Measurements from ENCODE around the gene ITCH. TPM values are rescaled to one million over a fixed set of nuclear protein-coding genes. Genes with fewer than 3 reads are reported as not detected.
A peak's percentile ranks its signal among the peaks of the same experiment; 100 is the strongest.

The ITCH gene
- total RNA-seq, 1 experiment from 2014 or later, result 138 TPM

DNA sequence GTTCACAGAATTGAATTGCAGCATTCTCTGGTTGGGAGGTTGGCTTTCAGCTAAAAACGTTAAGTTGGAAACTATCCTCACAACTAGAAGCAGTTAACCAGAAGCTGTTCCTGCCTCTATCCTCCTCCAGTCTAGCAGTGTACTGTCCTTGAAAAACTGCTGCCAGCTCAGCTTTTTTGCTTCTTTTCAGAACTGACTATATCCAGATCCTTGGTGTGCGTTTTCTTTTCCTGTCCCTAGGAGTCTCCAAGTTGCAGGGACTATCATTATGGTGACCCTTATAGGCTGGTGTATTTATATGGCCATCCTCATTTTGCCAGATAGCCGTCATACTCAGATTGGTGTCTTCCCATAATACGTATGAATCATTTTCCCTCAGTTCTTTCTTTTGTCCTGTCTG, 5.5 kb downstream of the ITCH start:
- Histone ChIP-seq H3K9me3 (no peaks in the 10 kb centered on the region), H3K4me3 (ENCODE audit: low read depth, low read length) (no peak overlapping the region), H3K27me3 (replicated peaks; ENCODE audit: control insufficient read depth, insufficient read depth, low read length) (no peaks in the 10 kb centered on the region), H3K36me3 (ENCODE audit: control insufficient read depth, insufficient read depth, low read length) (peaks cover 8% of the 10 kb centered on the region), H3K4me1 (peaks cover 12% of the 10 kb centered on the region; the same call in 1 of the 2 replicates)
- TF ChIP-seq, protein P1, sequence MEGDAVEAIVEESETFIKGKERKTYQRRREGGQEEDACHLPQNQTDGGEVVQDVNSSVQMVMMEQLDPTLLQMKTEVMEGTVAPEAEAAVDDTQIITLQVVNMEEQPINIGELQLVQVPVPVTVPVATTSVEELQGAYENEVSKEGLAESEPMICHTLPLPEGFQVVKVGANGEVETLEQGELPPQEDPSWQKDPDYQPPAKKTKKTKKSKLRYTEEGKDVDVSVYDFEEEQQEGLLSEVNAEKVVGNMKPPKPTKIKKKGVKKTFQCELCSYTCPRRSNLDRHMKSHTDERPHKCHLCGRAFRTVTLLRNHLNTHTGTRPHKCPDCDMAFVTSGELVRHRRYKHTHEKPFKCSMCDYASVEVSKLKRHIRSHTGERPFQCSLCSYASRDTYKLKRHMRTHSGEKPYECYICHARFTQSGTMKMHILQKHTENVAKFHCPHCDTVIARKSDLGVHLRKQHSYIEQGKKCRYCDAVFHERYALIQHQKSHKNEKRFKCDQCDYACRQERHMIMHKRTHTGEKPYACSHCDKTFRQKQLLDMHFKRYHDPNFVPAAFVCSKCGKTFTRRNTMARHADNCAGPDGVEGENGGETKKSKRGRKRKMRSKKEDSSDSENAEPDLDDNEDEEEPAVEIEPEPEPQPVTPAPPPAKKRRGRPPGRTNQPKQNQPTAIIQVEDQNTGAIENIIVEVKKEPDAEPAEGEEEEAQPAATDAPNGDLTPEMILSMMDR (IDR thresholded peaks at IDR 0.05; ENCODE audit: insufficient read depth in 1 of 2, low read depth in 1 of 2, low read length in 1 of 2, severe bottlenecking in 1 of 2, unreplicated experiment in 1 of 2), result no peak
- no peak overlapping the region for H3K4me3 Mint-ChIP-seq (ENCODE audit: unreplicated experiment)
- peaks cover 78% of the 10 kb centered on the region for H3K36me3 Mint-ChIP-seq (ENCODE audit: insufficient read depth, unreplicated experiment)
- H3K27ac Mint-ChIP-seq (ENCODE audit: unreplicated experiment), result peak overlapping the region; percentile 33
- intact Hi-C loops (cut with micrococcal nuclease; ENCODE audit: unreplicated experiment), result no loop called here
- no peaks in the 10 kb centered on the region for H3K27me3 Mint-ChIP-seq (ENCODE audit: insufficient read depth, unreplicated experiment)
- BruUV-seq (replicated peaks), result no TSS peak
- H3K9me3 Mint-ChIP-seq (ENCODE audit: unreplicated experiment), result no peaks in the 10 kb centered on the region
- peak in 1 of 2 experiments; percentile 32 for DNase-seq
- H3K4me1 Mint-ChIP-seq (ENCODE audit: low read depth, unreplicated experiment), result peaks cover 28% of the 10 kb centered on the region
- POLR2A ChIA-PET, result no interaction called here
- CTCF ChIA-PET, result interaction anchor here (0.6 to 1.4 kb wide), 2 partner anchors 56 to 726 kb away, joined by 3 to 5 read pairs; no protein-coding TSS in a partner anchor

DNA sequence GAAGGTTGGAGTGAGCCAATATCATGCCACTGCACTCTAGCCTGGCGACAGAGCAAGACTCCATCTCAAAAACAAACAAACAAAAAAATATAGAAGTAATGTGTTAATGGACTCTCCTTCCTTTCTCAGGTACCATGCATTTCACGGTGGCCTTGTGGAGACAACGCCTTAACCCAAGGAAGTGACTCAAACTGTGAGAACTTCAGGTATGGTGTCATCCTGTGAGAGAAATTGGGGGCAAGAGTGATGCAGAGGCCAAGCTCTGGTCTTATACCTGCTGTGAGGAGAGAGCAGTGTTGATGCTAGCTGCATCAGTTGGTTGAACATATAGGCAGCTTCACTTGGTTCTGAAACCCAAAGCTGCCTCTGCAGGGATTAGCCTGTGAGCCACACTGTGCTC, 6.2 kb downstream of the ITCH start:
- no TSS peak for BruUV-seq (replicated peaks)
- intact Hi-C loops (cut with micrococcal nuclease; ENCODE audit: unreplicated experiment), result no loop called here
- Mint-ChIP-seq H3K9me3 (ENCODE audit: unreplicated experiment) (no peaks in the 10 kb centered on the region), H3K4me1 (ENCODE audit: low read depth, unreplicated experiment) (peaks cover 28% of the 10 kb centered on the region), H3K4me3 (ENCODE audit: unreplicated experiment) (no peak overlapping the region), H3K27me3 (ENCODE audit: insufficient read depth, unreplicated experiment) (no peaks in the 10 kb centered on the region), H3K27ac (ENCODE audit: unreplicated experiment) (peak overlapping the region; percentile 33), H3K36me3 (ENCODE audit: insufficient read depth, unreplicated experiment) (peaks cover 78% of the 10 kb centered on the region)
- ChIA-PET CTCF (interaction anchor here (1.4 kb wide), 1 partner anchor 57 kb away, joined by 5 read pairs; no protein-coding TSS in a partner anchor), POLR2A (no interaction called here)
- peak in 1 of 2 experiments; percentile 27 for DNase-seq
- no peaks in the 10 kb centered on the region for H3K27me3 ChIP-seq (replicated peaks; ENCODE audit: control insufficient read depth, insufficient read depth, low read length)
- 0 out of 2 replicates have a peak, but pooled peaks cover 2% of the 10 kb centered on the region for H3K9me3 ChIP-seq
- H3K4me3 ChIP-seq (ENCODE audit: low read depth, low read length), result no peak overlapping the region
- H3K4me1 ChIP-seq, result peaks cover 12% of the 10 kb centered on the region; the same call in 1 of the 2 replicates
- TF ChIP-seq, protein P1 (IDR thresholded peaks at IDR 0.05; ENCODE audit: insufficient read depth in 1 of 2, low read depth in 1 of 2, low read length in 1 of 2, severe bottlenecking in 1 of 2, unreplicated experiment in 1 of 2), result no peak
- peaks cover 8% of the 10 kb centered on the region for H3K36me3 ChIP-seq (ENCODE audit: control insufficient read depth, insufficient read depth, low read length)

DNA sequence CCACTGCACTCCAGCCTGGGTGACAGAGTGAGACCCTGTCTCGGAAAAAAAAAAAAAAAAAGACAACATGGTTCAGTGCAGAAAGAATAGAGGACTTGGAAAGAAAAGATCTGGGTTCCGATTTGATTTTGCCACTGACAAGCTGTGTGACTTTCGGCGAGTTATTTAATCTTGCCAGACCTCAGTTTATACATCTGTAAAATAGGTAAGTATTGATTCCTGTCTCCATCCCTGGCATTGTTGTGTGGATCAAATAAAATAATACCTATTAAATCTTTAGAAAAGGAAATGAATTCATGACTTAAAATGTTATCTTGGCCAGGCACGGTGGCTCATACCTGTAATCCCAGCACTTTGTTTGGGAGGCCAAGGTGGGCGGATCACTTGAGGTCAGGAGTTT, 7.0 kb downstream of the ITCH start:
- ChIA-PET POLR2A (no interaction called here), CTCF (interaction anchor here (1.4 kb wide), 1 partner anchor 58 kb away, joined by 5 read pairs; no protein-coding TSS in a partner anchor)
- no peaks in the 10 kb centered on the region for H3K9me3 Mint-ChIP-seq (ENCODE audit: unreplicated experiment)
- TF ChIP-seq, protein P1 (IDR thresholded peaks at IDR 0.05; ENCODE audit: insufficient read depth in 1 of 2, low read depth in 1 of 2, low read length in 1 of 2, severe bottlenecking in 1 of 2, unreplicated experiment in 1 of 2), result no peak
- H3K4me1 ChIP-seq, result peaks cover 8% of the 10 kb centered on the region; the same call in 1 of the 2 replicates
- 0 out of 2 replicates have a peak, but pooled peaks cover 4% of the 10 kb centered on the region for H3K9me3 ChIP-seq
- H3K27me3 ChIP-seq (replicated peaks; ENCODE audit: control insufficient read depth, insufficient read depth, low read length), result no peaks in the 10 kb centered on the region
- H3K4me3 ChIP-seq (ENCODE audit: low read depth, low read length), result no peak overlapping the region
- peaks cover 10% of the 10 kb centered on the region for H3K36me3 ChIP-seq (ENCODE audit: control insufficient read depth, insufficient read depth, low read length)
- no peak overlapping the region for H3K4me3 Mint-ChIP-seq (ENCODE audit: unreplicated experiment)
- no TSS peak for BruUV-seq (replicated peaks)
- H3K4me1 Mint-ChIP-seq (ENCODE audit: low read depth, unreplicated experiment), result peaks cover 28% of the 10 kb centered on the region
- H3K27ac Mint-ChIP-seq (ENCODE audit: unreplicated experiment), result no peak overlapping the region
- no peaks in the 10 kb centered on the region for H3K27me3 Mint-ChIP-seq (ENCODE audit: insufficient read depth, unreplicated experiment)
- peaks cover 84% of the 10 kb centered on the region for H3K36me3 Mint-ChIP-seq (ENCODE audit: insufficient read depth, unreplicated experiment)
- DNase-seq, result peak in 1 of 2 experiments; percentile 13
- intact Hi-C loops (cut with micrococcal nuclease; ENCODE audit: unreplicated experiment), result no loop called here
